M059J (cell line): Measurements from ENCODE around the gene FBN1. TPM values are rescaled to one million over a fixed set of nuclear protein-coding genes. Genes with fewer than 3 reads are reported as not detected.

Experiments
- DNase-seq: peaks from one replicate; pipeline ENCODE4 v3.0.0-alpha.2; 2012; ENCODE audit warnings: low read depth
- total RNA-seq: library from RNA; depleted of rRNA; stranded (reverse); fragments of >200 nt; shearing (Covaris generic); gene quantifications from 2 replicates; pipeline ENCODE4 v1.2.3, GENCODE V29; 2014

Gene FBN1
- total RNA-seq, 1 experiment from 2014 or later: 123 TPM

- DNase-seq: no peak
Observed at GRCh38 chr15:48469271-48469670, 176.2 kb downstream of the FBN1 start.

- no peak for DNase-seq
Observed at GRCh38 chr15:48467801-48468200, 177.7 kb downstream of the FBN1 start.

DNA sequence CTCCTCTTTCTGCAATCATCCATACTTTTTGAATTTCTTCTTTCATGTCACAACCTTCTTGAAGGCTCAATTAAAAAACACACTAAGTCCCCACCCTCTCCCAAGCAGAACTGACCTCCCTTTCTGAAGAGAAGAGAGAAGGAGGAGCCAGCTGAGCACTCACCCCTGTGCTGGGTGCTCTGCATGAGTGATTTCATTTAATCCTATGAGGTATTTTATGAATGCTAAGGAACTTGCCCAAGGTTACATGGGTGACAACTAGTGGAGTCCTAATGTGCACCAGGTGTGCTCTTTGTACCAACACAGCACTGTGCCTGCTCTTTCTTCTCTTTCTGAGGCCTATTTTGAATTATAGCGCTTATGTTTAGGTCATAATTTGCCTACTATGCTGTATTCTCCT is 178.7 kb downstream of the FBN1 start:
- DNase-seq: no peak

DNA sequence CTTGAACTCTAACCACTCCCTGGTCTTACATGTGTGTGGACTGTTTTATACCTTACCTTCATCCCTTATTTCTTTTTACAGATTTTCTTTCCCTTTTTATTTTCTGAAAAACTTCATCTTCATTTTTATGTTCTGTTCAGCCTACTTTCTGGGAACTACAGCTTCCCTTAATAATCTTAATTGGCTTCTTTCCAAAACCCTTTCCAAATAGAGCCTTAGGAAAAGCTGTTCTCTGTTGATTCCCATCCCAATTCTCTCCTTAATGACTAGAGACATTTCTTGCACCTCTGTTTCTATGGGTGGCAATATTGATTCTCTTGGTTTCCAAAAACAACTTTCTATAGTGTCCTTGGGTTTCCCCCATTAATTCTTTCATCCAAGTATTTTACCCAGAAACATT is 179.4 kb downstream of the FBN1 start:
- DNase-seq: no peak

DNA sequence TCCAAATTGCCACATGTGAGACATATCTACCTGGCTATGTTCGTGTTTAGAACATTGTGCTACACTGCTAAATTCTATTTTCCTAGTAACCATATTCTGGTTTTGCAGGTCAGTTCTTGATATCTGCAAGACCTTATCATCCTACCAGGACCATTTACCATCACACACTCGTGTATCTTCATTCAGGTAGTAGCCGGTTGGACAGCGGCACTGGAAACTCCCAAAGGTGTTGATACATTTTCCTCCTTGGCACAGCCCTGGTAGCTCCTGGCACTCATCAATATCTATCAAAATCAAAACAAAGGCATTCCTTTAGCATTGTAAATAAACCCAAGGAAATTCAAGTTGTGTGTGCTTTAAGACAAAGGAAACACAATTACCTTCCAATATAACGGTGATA is 180.1 kb downstream of the FBN1 start:
- no peak for DNase-seq

DNA sequence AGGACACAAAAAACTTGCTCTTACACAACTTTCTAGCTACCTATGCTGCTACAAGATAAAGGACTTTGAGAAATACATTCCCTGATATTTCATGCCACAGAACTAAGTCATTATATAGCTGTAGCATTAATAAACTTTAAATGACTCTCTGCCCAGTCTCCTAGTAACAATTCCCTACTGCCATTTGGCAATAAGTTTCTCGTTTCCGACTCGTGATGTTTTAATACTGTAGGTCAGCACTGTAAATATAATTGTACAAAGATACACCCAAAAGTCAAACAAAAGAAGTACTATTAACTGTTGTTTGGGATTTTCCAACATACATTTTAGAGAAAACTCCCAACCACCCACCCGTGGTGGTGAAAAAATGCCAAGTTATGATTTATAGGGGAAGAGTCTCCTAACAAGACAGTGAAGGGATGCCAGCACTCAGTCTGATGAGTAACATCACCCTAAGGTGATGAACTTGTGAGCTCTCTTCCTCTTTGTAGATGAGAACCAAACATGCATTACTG is 182.1 kb downstream of the FBN1 start:
- DNase-seq: no peak

DNA sequence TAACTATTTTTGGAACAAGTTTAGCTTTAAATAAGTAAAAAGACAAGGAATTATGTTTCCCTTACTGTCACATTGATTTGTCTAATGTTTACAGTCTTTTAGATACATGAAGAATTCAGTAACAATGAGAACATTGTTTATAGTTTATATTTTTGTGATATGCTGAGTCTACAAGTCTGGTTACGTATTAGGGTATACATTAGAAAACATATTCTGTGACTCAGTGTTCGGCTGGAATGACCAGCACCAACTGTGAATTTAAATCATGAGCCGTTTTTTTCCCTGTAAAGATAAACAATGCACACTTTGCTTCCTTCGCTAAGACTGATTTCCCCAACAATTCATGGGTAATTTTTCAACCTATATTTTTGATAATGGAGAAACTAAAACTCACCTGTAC is 182.8 kb downstream of the FBN1 start:
- no peak for DNase-seq

DNA sequence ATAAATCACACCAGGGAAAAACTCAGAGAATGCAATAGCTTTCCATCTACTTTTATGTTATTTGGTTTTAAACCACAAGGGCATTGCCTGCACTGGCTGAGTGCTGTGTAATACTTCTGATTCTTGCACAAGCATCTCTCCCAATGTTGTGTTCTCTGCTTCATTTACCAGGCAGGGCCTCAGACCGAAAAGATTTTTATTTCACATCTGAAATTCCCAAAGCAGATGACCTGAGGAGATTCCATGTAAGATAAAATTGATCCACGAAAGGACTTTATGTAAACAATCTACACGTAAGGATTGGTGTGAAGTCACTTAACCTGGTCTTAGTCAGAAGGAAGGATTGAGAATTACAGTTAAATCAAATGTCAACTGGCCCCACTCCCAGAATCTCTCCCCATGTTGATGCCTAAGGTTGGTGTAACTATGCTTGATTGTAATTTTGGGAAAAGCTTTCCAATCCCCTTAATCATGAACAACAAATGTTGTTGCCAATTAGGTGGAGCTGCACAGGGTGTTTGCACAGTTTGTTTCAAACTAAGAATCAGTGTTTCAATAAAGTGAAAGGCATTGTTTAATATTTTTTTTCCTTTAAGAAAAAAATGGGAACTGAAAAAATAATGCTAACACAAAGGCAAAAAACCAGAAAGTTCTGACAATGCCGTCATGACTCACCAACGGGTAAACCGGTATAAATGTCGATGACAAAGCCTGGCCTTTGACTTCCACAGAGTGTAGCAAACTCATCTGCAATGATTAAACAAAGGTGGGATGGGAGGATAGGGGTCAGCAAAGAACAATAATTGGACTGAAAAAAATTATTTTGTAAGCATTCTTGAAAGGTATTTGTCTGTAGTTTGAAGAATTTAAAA is 185.7 kb downstream of the FBN1 start:
- peak; percentile 76 for DNase-seq

DNA sequence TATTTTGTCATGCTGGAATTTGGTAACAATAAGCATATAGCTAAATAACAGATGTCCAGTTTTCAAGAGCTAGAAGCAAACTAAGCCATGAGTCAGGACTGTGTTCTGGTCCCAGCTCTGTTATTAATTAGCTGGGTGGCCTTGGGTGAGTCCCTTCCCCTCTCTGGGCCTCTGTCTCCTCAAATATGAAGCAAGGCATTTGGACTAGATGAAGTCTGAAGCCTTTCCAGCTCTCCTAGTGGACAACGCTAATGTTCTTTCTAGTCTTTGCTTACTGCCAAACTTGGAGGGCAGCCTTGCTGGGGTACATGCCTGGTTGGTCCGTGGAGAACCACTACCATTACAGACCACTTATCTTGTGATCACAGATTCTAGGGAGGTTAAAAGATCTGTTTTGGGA is 186.6 kb downstream of the FBN1 start:
- no peak for DNase-seq

- DNase-seq: no peak
Observed at GRCh38 chr15:48456134-48456533, 189.4 kb downstream of the FBN1 start.

DNA sequence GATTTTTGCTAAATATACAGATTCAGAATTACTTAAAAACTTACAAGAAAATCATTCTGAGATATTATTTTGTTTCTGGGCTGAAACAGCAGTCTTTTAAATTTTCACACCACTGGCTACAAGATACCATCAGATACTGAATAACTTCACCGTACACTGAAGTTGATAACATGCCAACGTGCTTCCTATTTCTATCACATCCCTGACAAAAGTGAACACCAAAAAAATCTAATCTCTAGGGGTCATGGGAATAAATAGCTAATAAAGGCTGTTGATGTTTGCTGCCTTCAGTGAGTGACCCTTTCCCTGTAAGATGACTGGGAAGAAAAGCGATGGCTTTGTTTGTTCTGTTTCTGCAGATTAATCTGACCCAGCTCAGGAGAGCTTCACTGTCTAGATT is 193.8 kb downstream of the FBN1 start:
- no peak for DNase-seq

DNA sequence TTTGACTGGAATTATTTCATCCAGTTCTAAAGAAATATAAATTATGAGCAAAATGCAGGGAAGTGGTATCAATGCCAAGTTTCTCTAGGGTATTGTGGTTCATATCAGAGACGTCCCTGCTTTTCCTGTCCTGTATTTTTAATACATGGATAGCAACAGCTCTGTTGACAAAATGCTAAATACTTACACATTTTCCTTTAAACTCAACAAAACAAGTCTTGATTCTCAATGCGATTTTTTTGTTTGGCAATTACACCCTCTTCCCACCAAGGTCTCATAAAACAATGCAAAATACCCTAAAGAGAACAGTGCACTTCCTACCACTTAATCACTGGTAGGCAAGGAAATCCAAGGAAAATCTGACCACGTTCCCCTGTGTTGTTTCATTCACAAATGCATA is 194.3 kb downstream of the FBN1 start:
- no peak for DNase-seq

DNA sequence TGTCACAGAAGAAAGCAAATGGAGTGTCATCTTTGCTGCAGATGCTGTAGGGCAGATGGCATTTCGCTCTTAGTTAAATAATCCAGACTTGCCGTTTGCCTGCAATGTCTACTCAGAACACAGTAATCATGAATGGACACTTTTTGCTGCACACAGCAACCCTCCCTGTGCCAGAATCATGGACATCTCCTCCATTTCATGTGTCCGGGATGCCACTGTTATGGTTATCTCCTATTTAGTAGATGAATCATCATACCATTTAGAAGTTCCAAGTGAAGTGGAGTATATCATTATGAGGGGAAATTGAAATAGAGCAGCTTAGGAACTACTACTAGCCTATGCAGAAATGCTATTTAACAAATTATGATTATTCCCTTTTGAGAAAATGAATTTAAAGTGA is 195.8 kb downstream of the FBN1 start:
- DNase-seq: no peak

GRCh38 chr15:48447657-48448056 is 197.9 kb downstream of the FBN1 start:
- peak; percentile 65 for DNase-seq

DNA sequence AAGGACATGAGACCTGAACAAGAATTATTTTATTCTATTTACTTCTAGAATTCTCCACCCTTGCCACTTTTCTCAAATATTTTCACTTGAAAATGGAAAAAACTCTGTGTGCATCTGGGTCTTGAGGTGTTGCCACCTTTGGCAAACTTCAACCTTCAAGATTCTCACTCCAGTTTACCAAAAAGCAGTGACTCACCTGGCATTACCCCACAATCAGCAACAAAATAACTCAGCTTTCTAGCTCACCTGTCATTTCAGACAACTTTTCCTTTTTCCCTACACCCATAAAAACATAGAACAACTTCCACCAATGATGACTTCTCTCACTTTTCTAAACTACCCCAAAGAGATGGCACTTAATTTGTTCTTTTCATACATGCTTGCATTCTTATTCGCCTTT is 198.5 kb downstream of the FBN1 start:
- no peak for DNase-seq

DNA sequence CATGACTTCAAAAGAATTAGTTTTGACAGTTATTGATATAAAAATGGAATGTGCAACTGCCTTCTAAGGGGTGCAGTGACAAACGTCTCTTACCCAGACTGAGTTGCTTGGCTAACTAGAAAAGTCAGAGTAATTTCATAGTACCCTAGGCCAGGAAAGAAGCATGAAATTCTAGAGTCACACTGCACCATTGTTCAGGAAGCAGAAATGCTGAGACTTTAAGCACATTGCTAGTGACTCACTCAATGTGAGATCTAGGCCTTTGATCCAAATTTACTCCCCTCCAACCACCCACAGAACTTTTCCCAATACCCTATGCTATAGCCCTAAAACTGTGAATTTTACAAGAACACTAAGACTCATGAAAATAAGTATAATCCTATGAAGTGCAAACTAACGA is 203.5 kb downstream of the FBN1 start:
- no peak for DNase-seq

DNA sequence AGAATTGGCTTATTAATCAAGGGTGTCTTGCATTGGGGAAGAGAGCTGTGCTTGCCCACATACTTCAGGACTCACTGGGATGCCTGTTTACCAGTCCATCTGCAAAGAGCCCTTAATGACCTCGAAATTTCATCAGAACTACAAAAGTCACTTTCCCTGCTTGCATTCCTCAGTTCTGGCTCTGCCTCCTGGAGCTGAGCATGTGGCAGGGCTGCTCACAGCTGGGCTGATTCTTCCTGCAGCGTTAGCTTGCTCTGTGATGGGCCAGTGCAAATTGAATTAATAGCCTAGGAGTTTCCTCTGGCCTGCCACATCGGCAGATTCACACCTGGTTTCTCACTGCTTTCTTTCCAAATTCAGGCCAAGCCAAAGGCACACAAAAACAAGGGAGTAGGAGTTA is 205.4 kb downstream of the FBN1 start:
- DNase-seq: no peak

DNA sequence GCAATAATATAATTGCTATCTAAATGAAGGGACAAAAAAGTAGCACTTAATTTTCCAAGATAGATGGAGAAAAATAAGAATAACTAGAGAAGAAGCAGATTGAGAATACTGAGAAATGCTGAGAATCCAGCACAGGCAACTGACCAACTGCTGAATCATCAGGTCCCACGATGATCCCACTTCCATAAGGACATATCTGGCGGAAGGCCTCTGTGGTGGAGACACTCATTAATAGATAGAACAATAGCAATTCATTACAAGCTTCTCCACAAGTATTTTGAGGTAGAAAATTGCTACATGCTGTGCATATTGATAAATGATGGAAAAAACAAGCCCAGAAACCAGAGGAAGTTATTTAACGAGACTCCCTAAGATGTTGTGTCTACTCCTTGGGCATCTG is 208.3 kb downstream of the FBN1 start:
- DNase-seq: peak; percentile 21

DNA sequence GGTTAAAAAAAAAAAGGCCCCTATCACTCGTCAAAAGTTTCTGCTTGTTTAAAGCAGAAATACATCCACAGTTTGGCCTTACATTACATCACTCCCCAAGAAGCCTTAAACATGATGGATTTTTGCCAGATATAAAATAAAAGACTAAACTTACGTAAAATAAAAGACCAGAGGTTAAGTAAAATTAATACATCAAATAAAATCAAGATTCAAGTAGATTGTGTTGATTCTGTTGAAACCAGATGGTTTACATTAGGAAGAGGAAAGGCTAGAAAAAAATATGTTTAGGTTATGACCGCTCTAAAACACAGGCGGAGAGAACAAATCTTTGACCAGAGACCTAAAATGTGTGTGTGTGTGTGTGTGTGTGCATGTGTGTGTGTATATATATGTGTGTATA is 210.2 kb downstream of the FBN1 start:
- no peak for DNase-seq

DNA sequence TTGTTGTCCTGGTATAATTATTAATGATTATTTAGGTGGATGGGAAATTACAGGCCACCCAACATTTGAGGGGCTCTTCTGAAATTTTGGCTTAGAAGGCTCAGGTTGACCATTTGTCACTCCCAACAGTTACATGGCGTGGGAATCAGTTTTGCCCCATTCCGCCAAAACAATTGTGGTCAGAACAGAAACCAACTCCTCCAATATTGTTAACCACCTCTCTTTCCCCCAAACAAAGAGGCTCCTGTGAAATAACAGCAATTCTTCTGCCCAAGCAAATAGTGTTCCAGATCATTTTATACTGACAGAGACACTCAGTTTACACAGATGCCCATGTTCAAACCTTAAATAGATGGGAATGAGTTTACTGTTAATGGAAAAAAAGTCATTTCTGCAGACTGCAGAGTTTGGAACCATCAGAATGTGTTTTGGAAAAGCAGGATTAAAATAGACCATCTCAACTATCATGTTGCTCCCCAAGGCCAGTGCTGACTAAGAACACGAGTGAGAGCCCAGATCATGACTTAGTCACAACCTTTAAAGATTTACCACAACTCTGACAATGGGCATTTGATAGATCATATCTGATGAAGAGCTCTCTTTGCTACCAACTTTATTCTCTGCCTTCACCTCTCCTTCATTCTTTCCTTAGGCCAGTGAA is 212.2 kb downstream of the FBN1 start:
- DNase-seq: peak; percentile 85

DNA sequence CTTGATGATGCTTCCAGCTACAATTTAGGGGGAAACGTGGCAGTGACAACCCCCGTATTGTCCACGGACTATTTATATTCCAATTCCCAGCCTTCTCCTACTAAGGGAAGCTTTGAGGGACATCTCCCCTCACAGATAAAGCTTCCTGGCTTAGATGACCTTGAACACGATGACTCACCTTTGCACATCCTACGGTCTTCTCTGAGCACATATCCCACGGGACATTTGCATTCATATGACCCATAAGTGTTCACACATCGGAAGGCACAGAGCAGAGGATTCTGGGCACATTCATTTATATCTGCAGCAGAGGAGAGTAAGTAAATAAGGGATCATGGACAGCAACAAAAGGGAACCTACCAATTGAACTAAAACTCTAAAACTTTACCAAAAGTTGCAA is 212.8 kb downstream of the FBN1 start:
- no peak for DNase-seq

DNA sequence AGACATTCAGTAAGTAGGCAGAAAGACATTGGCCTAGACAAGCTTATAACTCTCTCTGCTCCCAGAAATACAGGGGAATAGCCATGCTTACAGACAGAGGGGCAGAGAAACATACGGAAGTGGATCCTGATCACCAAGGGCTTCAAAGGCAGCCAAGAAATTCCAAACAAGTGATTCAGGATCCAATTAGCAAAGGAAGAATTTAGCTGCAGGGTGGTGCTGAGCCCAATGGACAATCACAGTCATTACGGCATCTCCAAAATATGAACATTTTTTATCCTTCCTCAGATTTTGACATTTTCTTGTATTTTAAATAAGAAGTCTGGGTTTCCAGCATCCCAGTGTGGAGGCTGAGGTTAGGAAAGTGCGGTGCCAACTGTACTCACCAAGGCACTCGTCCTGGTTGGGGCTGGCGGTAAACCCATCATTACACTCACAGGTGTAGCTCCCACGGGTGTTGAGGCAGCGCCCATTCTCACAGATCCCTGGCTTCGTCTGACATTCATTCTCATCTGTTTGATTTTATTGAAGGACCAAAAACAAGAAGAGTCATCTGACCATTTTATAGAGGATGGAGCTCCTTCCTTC is 217.5 kb downstream of the FBN1 start:
- DNase-seq: peak; percentile 84

- no peak for DNase-seq
Observed at GRCh38 chr15:48427479-48427878, 218.0 kb downstream of the FBN1 start.
